Measurements from ENCODE around the gene LDLRAD3.
"Not testable (repeated sequence)": the region's sequence is repeated elsewhere in the genome, so short reads cannot be mapped to it uniquely, and the experiment has no call there.

The LDLRAD3 gene

DNA sequence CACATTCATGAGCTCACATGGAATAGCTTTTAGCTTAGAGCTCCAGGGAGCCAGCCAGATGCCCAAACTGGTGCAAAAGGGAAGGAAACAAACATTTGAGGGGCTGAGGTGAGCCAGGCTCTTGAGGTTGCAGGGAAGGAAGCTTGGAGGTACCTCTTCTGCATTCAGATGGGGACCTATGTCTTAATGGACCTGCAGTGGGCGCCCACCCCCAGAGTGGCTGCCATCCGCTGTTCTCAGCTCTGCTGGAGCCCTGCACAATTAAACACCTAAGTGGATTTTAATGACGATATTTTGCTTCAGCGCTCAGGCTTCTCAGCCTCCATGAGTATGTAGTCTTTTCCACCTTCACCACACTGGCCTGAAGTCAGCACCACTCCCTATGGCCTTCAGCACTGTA lies 100.8 kb downstream of the LDLRAD3 start:
- Histone ChIP-seq H3K4me2 (ENCODE audit: low read length) (no peak overlapping the region), H2AFZ (ENCODE audit: low read depth, low read length) (no peak overlapping the region), H3K79me2 (ENCODE audit: low read length) (no peaks in the 10 kb centered on the region), H3K27me3 (ENCODE audit: low read depth, low read length) (peaks cover 22% of the 10 kb centered on the region), H3K27ac (ENCODE audit: low read length) (no peak overlapping the region), H3K9me3 (ENCODE audit: insufficient read depth, low read length) (no peaks in the 10 kb centered on the region), H4K20me1 (ENCODE audit: insufficient read depth, low read length) (no peaks in the 10 kb centered on the region), H3K36me3 (replicated peaks; ENCODE audit: low read depth, low read length) (no peaks in the 10 kb centered on the region), H3K4me1 (ENCODE audit: low read length) (no peaks in the 10 kb centered on the region), H3K4me3 (ENCODE audit: low read length) (no peak overlapping the region), H3K9ac (ENCODE audit: low read length) (no peak overlapping the region)
- TF ChIP-seq, protein P1, sequence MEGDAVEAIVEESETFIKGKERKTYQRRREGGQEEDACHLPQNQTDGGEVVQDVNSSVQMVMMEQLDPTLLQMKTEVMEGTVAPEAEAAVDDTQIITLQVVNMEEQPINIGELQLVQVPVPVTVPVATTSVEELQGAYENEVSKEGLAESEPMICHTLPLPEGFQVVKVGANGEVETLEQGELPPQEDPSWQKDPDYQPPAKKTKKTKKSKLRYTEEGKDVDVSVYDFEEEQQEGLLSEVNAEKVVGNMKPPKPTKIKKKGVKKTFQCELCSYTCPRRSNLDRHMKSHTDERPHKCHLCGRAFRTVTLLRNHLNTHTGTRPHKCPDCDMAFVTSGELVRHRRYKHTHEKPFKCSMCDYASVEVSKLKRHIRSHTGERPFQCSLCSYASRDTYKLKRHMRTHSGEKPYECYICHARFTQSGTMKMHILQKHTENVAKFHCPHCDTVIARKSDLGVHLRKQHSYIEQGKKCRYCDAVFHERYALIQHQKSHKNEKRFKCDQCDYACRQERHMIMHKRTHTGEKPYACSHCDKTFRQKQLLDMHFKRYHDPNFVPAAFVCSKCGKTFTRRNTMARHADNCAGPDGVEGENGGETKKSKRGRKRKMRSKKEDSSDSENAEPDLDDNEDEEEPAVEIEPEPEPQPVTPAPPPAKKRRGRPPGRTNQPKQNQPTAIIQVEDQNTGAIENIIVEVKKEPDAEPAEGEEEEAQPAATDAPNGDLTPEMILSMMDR (IDR thresholded peaks at IDR 0.05; ENCODE audit: low read depth, low read length): no peak
- TF ChIP-seq EZH2phosphoT487 (IDR thresholded peaks at IDR 0.05; ENCODE audit: low read depth): no peak

DNA sequence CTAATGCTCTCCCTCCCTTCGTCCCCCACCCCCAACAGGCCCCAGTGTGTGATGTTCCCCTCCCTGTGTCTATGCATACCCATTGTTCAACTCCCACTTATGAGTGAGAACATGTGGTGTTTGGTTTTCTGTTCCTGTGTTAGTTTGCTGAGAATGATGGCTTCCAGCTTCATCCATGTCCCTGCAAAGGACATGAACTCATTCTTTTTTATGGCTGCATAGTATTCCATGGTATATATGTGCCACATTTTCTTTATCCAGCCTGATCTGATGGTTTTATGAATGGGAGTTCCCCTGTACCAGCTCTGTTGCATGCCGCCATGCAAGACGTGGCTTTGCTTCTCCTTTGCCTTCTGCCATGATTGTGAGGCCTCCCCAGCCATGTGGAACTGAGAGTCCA lies 102.1 kb downstream of the LDLRAD3 start:
- H3K4me2 ChIP-seq (ENCODE audit: low read length); H3K4me1 ChIP-seq (ENCODE audit: low read length); H3K36me3 ChIP-seq (replicated peaks; ENCODE audit: low read depth, low read length); H2AFZ ChIP-seq (ENCODE audit: low read depth, low read length); H3K9ac ChIP-seq (ENCODE audit: low read length); H3K27ac ChIP-seq (ENCODE audit: low read length); H3K4me3 ChIP-seq (ENCODE audit: low read length); H4K20me1 ChIP-seq (ENCODE audit: insufficient read depth, low read length); H3K79me2 ChIP-seq (ENCODE audit: low read length); H3K9me3 ChIP-seq (ENCODE audit: insufficient read depth, low read length): not testable (repeated sequence)
- peaks cover 27% of the 10 kb centered on the region for H3K27me3 ChIP-seq (ENCODE audit: low read depth, low read length)

DNA sequence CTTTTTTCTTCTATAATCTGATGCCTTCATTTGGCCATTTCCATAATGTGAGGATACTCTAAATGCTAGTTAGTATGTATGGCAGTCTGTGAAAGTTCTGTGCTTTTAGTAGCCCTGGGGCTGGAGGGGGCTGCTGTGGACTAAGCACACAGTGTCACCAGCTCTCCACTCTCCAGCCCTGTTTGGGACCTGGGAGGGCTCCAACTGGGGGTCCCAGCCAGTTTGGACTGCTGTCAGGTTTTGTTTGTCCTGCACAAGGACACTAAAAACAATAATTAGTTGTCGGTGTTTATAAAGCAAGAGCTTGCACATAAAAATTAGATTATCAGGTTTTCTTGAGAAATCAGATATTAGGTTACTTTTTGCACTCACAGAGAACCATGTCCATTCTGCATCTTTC lies 103.1 kb downstream of the LDLRAD3 start:
- Histone ChIP-seq H3K27ac (ENCODE audit: low read length) (no peak overlapping the region), H3K4me1 (ENCODE audit: low read length) (no peaks in the 10 kb centered on the region)

DNA sequence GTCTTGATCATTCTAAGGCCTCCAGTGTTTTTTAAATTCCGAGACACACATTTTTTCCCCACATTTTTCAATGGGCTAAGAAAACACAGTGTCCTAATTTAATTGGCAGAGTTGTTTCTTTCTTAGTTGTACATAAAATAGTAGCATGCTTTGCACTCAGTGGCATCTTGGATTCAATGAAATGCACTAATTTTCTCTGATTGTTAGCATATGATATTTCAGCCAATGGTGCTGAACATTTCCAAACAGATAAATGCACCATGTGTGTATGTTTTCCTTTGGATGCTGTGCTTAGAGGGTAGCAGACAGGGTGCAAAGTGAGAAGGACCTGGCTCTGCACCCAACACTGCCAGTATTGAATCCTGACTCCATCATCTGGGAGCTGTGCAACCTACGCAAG lies 103.5 kb downstream of the LDLRAD3 start:
- Histone ChIP-seq H2AFZ (ENCODE audit: low read depth, low read length) (no peak overlapping the region), H3K4me2 (ENCODE audit: low read length) (no peak overlapping the region), H3K79me2 (ENCODE audit: low read length) (no peaks in the 10 kb centered on the region), H3K9me3 (ENCODE audit: insufficient read depth, low read length) (no peaks in the 10 kb centered on the region), H4K20me1 (ENCODE audit: insufficient read depth, low read length) (no peaks in the 10 kb centered on the region), H3K36me3 (replicated peaks; ENCODE audit: low read depth, low read length) (no peaks in the 10 kb centered on the region), H3K4me3 (ENCODE audit: low read length) (no peak overlapping the region), H3K27ac (ENCODE audit: low read length) (no peak overlapping the region), H3K9ac (ENCODE audit: low read length) (no peak overlapping the region), H3K27me3 (ENCODE audit: low read depth, low read length) (peaks cover 32% of the 10 kb centered on the region), H3K4me1 (ENCODE audit: low read length) (no peaks in the 10 kb centered on the region)
- TF ChIP-seq, protein P1 (IDR thresholded peaks at IDR 0.05; ENCODE audit: low read depth, low read length): no peak
- no peak for TF ChIP-seq EZH2phosphoT487 (IDR thresholded peaks at IDR 0.05; ENCODE audit: low read depth)

More for the DNA sequence above, 103.1 kb downstream of the LDLRAD3 start:
- H3K9me3 ChIP-seq (ENCODE audit: insufficient read depth, low read length): no peaks in the 10 kb centered on the region
- H4K20me1 ChIP-seq (ENCODE audit: insufficient read depth, low read length): no peaks in the 10 kb centered on the region
- H3K79me2 ChIP-seq (ENCODE audit: low read length): no peaks in the 10 kb centered on the region
- H3K4me2 ChIP-seq (ENCODE audit: low read length): no peak overlapping the region
- no peak overlapping the region for H2AFZ ChIP-seq (ENCODE audit: low read depth, low read length)
- peaks cover 29% of the 10 kb centered on the region for H3K27me3 ChIP-seq (ENCODE audit: low read depth, low read length)
- no peak overlapping the region for H3K4me3 ChIP-seq (ENCODE audit: low read length)
- no peak overlapping the region for H3K9ac ChIP-seq (ENCODE audit: low read length)
- H3K36me3 ChIP-seq (replicated peaks; ENCODE audit: low read depth, low read length): no peaks in the 10 kb centered on the region
- TF ChIP-seq, protein P1 (IDR thresholded peaks at IDR 0.05; ENCODE audit: low read depth, low read length): no peak
- TF ChIP-seq EZH2phosphoT487 (IDR thresholded peaks at IDR 0.05; ENCODE audit: low read depth): no peak
